HCT116 (cell line): ENCODE data around the gene SETD5. TPM values are rescaled to one million over a fixed set of nuclear protein-coding genes. Genes with fewer than 3 reads are reported as not detected.

Experiments used
- ATAC-seq: fragments of 200-7000 bp; cut with Tn5 transposase; 2 replicates; pipeline ENCODE4 v1.9.1; 2020; ENCODE audit warnings: mild to moderate bottlenecking, moderate library complexity
- BruUV-seq: library from RNA; stranded (reverse); fragments of 400-500 nt; replicated peaks from 2 replicates; lab custom pipeline; 2021; lab: Mats Ljungman, UMichigan
- CTCF ChIA-PET: fragments of 300-600 bp; sonication (Branson Sonifier 250); formaldehyde crosslinking; loops from one replicate; lab custom pipeline; 2021; ENCODE audit warnings: antibody characterized with exemption; lab: Charles Lee
- POLR2A ChIA-PET: fragments of 300-600, 350-600 bp; sonication (Branson Sonifier 250); formaldehyde crosslinking; loops from one replicate; lab custom pipeline; 2021; ENCODE audit warnings: antibody characterized with exemption; lab: Charles Lee
- RAD21 ChIA-PET, 2 experiments: fragments of 300-600 bp; sonication (Branson Sonifier 250); formaldehyde crosslinking; loops; one replicate each; lab custom pipeline; 2023; ENCODE audit warnings: low total read pairs in 2 of 2; ENCODE audit not compliant: uncharacterized antibody in 2 of 2, unreplicated experiment in 2 of 2, low non-redundant PET in 1 of 2; lab: Charles Lee
- DNase-seq: peaks from one replicate; pipeline ENCODE4 v3.0.0-alpha.2; 2010; ENCODE audit warnings: low read depth, low spot score
- H2AFZ ChIP-seq: fragments of 200-600 bp; shearing (Covaris generic), sonication (generic); 2 replicates; pipeline ENCODE4 v1.6.1; 2017; ENCODE audit warnings: low read depth, mixed run types, mixed read lengths, antibody characterized with exemption, low read length; ENCODE audit not compliant: poor library complexity, severe bottlenecking
- H3K27ac ChIP-seq: 2 replicates; pipeline ENCODE4 v1.5.1; 2012; ENCODE audit warnings: low read depth, low read length
- H3K27me3 ChIP-seq: fragments of 200-600 bp; sonication (generic); 2 replicates; pipeline ENCODE4 v1.6.1; 2016; ENCODE audit warnings: mixed run types, low read length, mixed read lengths; ENCODE audit not compliant: insufficient read depth
- H3K36me3 ChIP-seq, 2 experiments: fragments of 200-500 bp in 1 of 2; fragments of 200-600 bp in 1 of 2; sonication (Bioruptor generic) in 1 of 2; sonication (generic) in 1 of 2; 2 replicates each; pipeline versions ENCODE4 v1.5.1 to v1.6.1; 2014 to 2016; ENCODE audit warnings: low read length in 2 of 2, inconsistent platforms in 1 of 2, mixed read lengths in 1 of 2, mixed run types in 1 of 2; ENCODE audit not compliant: insufficient read depth in 2 of 2, control insufficient read depth in 1 of 2
- H3K4me1 ChIP-seq, 2 experiments: fragments of 200-600 bp in 1 of 2; sonication (generic) in 1 of 2; 2 replicates each; pipeline versions ENCODE4 v1.5.1 to v1.6.1; 2012 to 2017; ENCODE audit warnings: low read length in 2 of 2, inconsistent platforms in 1 of 2, mild to moderate bottlenecking in 1 of 2, mixed read lengths in 1 of 2, mixed run types in 1 of 2, moderate library complexity in 1 of 2; ENCODE audit not compliant: insufficient read depth in 2 of 2, control insufficient read depth in 1 of 2
- H3K4me2 ChIP-seq: fragments of 200-600 bp; sonication (generic); 2 replicates; pipeline ENCODE4 v1.6.1; 2017; ENCODE audit warnings: mixed run types, low read length, mixed read lengths
- H3K4me3 ChIP-seq, 2 experiments: fragments of 200-600 bp in 1 of 2; sonication (generic) in 1 of 2; replicated peaks in 1 of 2; 2 replicates each; pipeline ENCODE4 v1.5.1; 2011 to 2016; ENCODE audit warnings: low read length in 2 of 2, control low read depth in 1 of 2, low read depth in 1 of 2, mild to moderate bottlenecking in 1 of 2, mixed read lengths in 1 of 2, mixed run types in 1 of 2
- H3K79me2 ChIP-seq: fragments of 200-600 bp; sonication (generic); 2 replicates; pipeline ENCODE4 v1.6.1; 2017; ENCODE audit warnings: mild to moderate bottlenecking, mixed run types, low read length, moderate library complexity, mixed read lengths; ENCODE audit not compliant: insufficient read depth
- H3K9ac ChIP-seq: fragments of 200-600 bp; sonication (generic); 2 replicates; pipeline ENCODE4 v1.6.1; 2016; ENCODE audit warnings: low read length, mixed read lengths
- H3K9me2 ChIP-seq: fragments of 200-600 bp; sonication (generic), shearing (Covaris generic); 2 replicates; pipeline ENCODE4 v1.6.1; 2017; ENCODE audit warnings: mixed run types, mild to moderate bottlenecking, moderate library complexity; ENCODE audit not compliant: insufficient read depth
- H3K9me3 ChIP-seq, 2 experiments: fragments of 200-500 bp in 1 of 2; fragments of 200-600 bp in 1 of 2; sonication (Bioruptor generic) in 1 of 2; sonication (generic) in 1 of 2; 2 replicates each; pipeline ENCODE4 v1.6.1; 2014 to 2017; ENCODE audit warnings: low read length in 2 of 2, mixed read lengths in 2 of 2, inconsistent platforms in 1 of 2, low read depth in 1 of 2, mild to moderate bottlenecking in 1 of 2, mixed run types in 1 of 2, moderate library complexity in 1 of 2; ENCODE audit not compliant: control insufficient read depth in 1 of 2, insufficient read depth in 1 of 2
- H4K20me1 ChIP-seq: fragments of 200-600 bp; sonication (generic), shearing (Covaris generic); 2 replicates; pipeline ENCODE4 v1.6.1; 2017; ENCODE audit warnings: mixed run types, mild to moderate bottlenecking, moderate library complexity; ENCODE audit not compliant: insufficient read depth
- ATF3 ChIP-seq: IDR thresholded peaks from 2 replicates; pipeline ENCODE4 v1.6.1; 2012
- CBX3 ChIP-seq: IDR thresholded peaks from 2 replicates; pipeline ENCODE4 v1.6.1; 2012; ENCODE audit warnings: low read depth
- CEBPB ChIP-seq: IDR thresholded peaks from 2 replicates; pipeline ENCODE4 v1.6.1; 2012; ENCODE audit warnings: low read depth
- ELF1 ChIP-seq: IDR thresholded peaks from 2 replicates; pipeline ENCODE4 v1.6.1; 2012; ENCODE audit warnings: low read depth, borderline replicate concordance
- EZH2 ChIP-seq: fragments of 200-600 bp; sonication (generic); IDR thresholded peaks from 2 replicates; pipeline ENCODE4 v1.6.1; 2017; ENCODE audit warnings: antibody characterized with exemption, mixed run types
- EZH2phosphoT487 ChIP-seq: fragments of 200-600 bp; IDR thresholded peaks from 2 replicates; pipeline ENCODE4 v1.6.1; 2018; ENCODE audit warnings: antibody characterized with exemption, borderline replicate concordance
- FOSL1 ChIP-seq: IDR thresholded peaks from 2 replicates; pipeline ENCODE4 v1.6.1; 2012; ENCODE audit warnings: low read depth
- MAX ChIP-seq: IDR thresholded peaks from 2 replicates; pipeline ENCODE4 v1.6.1; 2012
- POLR2A ChIP-seq: IDR thresholded peaks from 2 replicates; pipeline ENCODE4 v1.7.0; 2011; ENCODE audit warnings: borderline replicate concordance; ENCODE audit not compliant: insufficient read depth, insufficient read length; ENCODE audit errors: extremely low read depth
- POLR2AphosphoS5 ChIP-seq: IDR thresholded peaks from 2 replicates; pipeline ENCODE4 v1.6.1; 2011; ENCODE audit warnings: mild to moderate bottlenecking, low read depth, low read length, moderate library complexity
- RAD21 ChIP-seq: IDR thresholded peaks from 2 replicates; pipeline ENCODE4 v1.6.1; 2012; ENCODE audit warnings: low read depth, mild to moderate bottlenecking
- REST ChIP-seq: IDR thresholded peaks from 2 replicates; pipeline ENCODE4 v1.6.1; 2012; ENCODE audit warnings: low read depth
- SIN3A ChIP-seq: IDR thresholded peaks from 2 replicates; pipeline ENCODE4 v1.6.1; 2012; ENCODE audit warnings: low read depth
- SP1 ChIP-seq: IDR thresholded peaks from 2 replicates; pipeline ENCODE4 v1.6.1; 2012; ENCODE audit warnings: low read depth
- TCF7L2 ChIP-seq: IDR thresholded peaks from 2 replicates; pipeline ENCODE4 v1.7.0; 2011; ENCODE audit warnings: borderline replicate concordance, inconsistent platforms; ENCODE audit not compliant: insufficient read depth, insufficient read length; ENCODE audit errors: extremely low read depth
- YY1 ChIP-seq: IDR thresholded peaks from 2 replicates; pipeline ENCODE4 v1.6.1; 2011; ENCODE audit warnings: low read length, low read depth, moderate library complexity, mild to moderate bottlenecking; ENCODE audit not compliant: insufficient replicate concordance; ENCODE audit errors: extremely low read depth
- ZNF274 ChIP-seq: fragments of 200-500 bp; sonication (Bioruptor generic); IDR thresholded peaks from 2 replicates; pipeline ENCODE4 v1.6.1; 2014; ENCODE audit warnings: mild to moderate bottlenecking, low read depth, low read length, inconsistent platforms
- intact Hi-C: fragments of 100-400 bp; cut with micrococcal nuclease; formaldehyde crosslinking; loops from 2 replicates; pipeline ENCODE4 v1.10.0; 2022
- total RNA-seq: library from RNA; stranded (reverse); gene quantifications from one replicate; pipeline ENCODE4 v1.2.1, GENCODE V29; 2021; ENCODE audit not compliant: unreplicated experiment
- TF ChIP-seq, protein P1 (sequence below): IDR thresholded peaks from 2 replicates; pipeline ENCODE4 v1.6.1; 2011; ENCODE audit warnings: mild to moderate bottlenecking, low read length, moderate library complexity; ENCODE audit not compliant: insufficient replicate concordance; ENCODE audit errors: extremely low read depth

Gene SETD5
- total RNA-seq, 1 experiment from 2014 or later = 141 TPM

DNA sequence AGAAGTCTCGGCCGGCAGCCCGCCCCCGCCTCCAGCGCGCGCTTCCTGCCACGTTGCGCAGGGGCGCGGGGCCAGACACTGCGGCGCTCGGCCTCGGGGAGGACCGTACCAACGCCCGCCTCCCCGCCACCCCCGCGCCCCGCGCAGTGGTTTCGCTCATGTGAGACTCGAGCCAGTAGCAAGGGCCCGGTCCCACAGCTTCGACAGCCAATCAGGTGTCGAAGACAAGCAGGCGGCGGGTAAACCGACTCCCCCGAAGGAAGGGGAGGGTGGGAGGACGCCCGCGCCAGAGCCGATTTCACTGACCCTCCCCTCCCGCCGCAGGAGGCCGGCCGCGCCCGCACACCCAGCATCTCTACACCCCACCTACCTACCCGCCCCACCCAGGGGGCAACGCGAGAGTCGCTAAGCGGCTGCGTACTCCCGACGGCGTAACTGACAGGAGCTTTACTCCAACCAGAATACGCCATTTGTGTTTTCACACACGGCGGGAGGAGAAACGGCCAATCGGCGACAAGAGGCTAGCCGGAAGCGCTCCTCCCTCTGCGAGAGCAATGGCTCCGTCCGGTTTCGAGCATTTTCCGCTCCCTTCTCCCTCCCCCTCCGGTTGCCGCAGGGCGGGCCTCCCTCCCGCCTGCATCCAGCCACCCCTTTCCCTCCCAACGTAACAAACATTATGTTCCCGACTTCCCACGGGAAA lies 633 bp upstream of the SETD5 start:
- intact Hi-C loops = loop anchor here (1.0 kb wide), 1 partner anchor 26 kb away; no protein-coding TSS in a partner anchor
- ATAC-seq = peak; percentile 76
- TF ChIP-seq REST (no peak), ZNF274 (no peak), SP1 (no peak), TCF7L2 (no peak), CBX3 (no peak), POLR2A (peak; percentile 50), ELF1 (no peak), CEBPB (no peak), FOSL1 (no peak), SIN3A (no peak), EZH2 (no peak), EZH2phosphoT487 (no peak), RAD21 (no peak), ATF3 (no peak), POLR2AphosphoS5 (peak; percentile 18), MAX (no peak), YY1 (peak; percentile 59)
- TF ChIP-seq, protein P1, sequence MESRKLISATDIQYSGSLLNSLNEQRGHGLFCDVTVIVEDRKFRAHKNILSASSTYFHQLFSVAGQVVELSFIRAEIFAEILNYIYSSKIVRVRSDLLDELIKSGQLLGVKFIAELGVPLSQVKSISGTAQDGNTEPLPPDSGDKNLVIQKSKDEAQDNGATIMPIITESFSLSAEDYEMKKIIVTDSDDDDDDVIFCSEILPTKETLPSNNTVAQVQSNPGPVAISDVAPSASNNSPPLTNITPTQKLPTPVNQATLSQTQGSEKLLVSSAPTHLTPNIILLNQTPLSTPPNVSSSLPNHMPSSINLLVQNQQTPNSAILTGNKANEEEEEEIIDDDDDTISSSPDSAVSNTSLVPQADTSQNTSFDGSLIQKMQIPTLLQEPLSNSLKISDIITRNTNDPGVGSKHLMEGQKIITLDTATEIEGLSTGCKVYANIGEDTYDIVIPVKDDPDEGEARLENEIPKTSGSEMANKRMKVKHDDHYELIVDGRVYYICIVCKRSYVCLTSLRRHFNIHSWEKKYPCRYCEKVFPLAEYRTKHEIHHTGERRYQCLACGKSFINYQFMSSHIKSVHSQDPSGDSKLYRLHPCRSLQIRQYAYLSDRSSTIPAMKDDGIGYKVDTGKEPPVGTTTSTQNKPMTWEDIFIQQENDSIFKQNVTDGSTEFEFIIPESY = peak; percentile 90
- ChIA-PET RAD21 (interaction anchor here in 1 of 2 experiments (0.6 kb wide), 1 partner anchor 28 kb away, joined by 5 read pairs; no protein-coding TSS in a partner anchor), CTCF (interaction anchor here (2.3 kb wide), 1 partner anchor 26 kb away, joined by 7 read pairs; no protein-coding TSS in a partner anchor), POLR2A (interaction anchor here (0.7 to 3.0 kb wide), 14 partner anchors 9 to 409 kb away, joined by 3 to 46 read pairs (median 8); partner anchors contain the start of gene THUMPD3)
- Histone ChIP-seq H3K9me2 (no peaks in the 10 kb centered on the region), H4K20me1 (peaks cover 39% of the 10 kb centered on the region), H3K27me3 (no peaks in the 10 kb centered on the region), H2AFZ (no peak overlapping the region), H3K36me3 (peaks cover 18 to 32% of the 10 kb centered on the region in 2 experiments; a peak in 2 of 4 replicates), H3K4me3 (peak overlapping the region; percentile 63 to 98), H3K4me2 (peak overlapping the region; percentile 75), H3K4me1 (peaks cover 24 to 44% of the 10 kb centered on the region in 2 experiments), H3K9me3 (no peaks in the 10 kb centered on the region), H3K9ac (peak overlapping the region; percentile 99), H3K27ac (peak overlapping the region; percentile 93), H3K79me2 (peaks cover 87% of the 10 kb centered on the region)
- DNase-seq = peak; percentile 98
- BruUV-seq = no TSS peak
